ENCODE data around the gene DCT.

Gene DCT

DNA sequence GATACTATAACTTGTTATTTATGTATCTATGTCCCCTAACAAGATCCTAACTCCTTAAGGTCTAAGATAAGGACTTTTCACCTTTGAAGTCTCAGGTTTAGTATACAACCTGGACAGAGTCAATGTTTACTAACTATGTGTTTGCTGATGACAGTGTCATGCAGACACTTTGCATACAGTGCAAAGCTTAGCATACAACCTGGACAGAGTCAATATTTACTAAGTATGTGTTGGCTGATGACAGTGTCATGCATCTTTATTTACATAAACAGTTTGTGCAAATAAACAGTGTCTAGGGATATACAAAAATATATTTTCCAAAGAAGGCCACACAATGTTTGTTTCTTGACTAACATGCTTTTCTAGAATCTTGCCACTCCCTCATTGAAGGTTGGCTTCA is 34.7 kb downstream of the DCT start:
- no peak for DNase-seq

DNA sequence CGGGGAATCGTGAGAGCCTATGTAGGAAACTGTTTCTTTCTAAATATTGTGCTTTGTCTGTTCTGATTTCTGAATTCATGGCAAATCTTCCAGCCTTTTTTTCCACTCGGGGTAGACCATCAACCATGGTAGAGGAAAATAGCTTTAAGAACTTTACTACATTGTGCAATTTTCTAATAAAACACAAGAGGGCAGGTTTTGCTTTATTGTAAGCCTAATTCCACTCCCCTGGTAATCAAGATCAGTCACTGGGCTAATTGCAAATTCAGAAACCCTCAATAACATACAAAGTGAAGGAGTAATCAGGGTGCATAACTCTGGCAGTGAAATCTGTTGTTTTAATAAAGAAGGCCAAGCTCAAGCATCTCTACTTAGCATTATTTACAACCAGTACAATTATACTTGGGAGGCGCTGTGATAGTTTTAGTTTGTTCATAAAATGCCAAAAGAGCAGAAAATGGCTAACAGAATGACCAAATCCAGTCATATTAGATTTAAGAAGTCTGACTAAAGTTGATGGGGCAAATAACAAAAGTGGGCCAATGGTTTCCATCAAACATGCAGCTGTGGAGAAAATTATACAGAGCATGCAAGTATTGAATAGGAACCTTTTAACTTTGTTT is 43.8 kb downstream of the DCT start:
- peak; percentile 32 for DNase-seq

GRCh38 chr13:94433055-94433961 is 46.2 kb downstream of the DCT start:
- DNase-seq = no peak

GRCh38 chr13:94431987-94432386 is 47.5 kb downstream of the DCT start:
- DNase-seq = no peak

- DNase-seq = no peak
Observed at GRCh38 chr13:94431574-94431973, 47.9 kb downstream of the DCT start.

DNA sequence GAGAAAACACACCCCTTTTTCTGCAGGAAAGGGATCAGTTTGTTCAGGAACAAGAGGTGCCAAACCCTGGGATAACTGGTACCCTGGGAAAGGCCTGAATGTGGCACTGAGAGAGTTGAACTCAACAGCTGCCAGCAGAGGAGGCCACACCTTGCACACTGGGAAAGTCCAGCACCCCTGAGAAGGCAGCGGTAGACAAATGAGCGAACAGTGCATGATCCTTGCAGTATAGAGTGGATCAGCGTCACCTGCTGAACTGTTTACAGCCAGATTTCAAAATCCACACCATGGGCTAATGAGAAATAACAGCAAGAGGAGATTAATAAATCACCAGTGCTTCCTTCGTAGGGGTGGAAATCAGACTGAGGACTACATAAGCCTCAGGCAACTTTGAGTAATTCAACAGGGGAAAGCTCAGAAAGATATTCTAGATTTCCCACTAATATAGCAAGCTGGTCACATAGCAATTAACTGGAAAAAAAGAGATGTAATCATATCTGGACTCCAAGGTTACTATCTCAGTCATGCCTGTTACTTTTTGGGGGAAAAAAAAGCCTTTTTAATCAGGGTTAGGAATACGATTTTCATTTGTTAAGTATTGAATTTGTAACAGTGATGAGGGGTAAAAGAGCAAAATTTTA is 52.0 kb downstream of the DCT start:
- DNase-seq = no peak

- no peak for DNase-seq
Observed at GRCh38 chr13:94419925-94420305, 59.6 kb downstream of the DCT start.

DNA sequence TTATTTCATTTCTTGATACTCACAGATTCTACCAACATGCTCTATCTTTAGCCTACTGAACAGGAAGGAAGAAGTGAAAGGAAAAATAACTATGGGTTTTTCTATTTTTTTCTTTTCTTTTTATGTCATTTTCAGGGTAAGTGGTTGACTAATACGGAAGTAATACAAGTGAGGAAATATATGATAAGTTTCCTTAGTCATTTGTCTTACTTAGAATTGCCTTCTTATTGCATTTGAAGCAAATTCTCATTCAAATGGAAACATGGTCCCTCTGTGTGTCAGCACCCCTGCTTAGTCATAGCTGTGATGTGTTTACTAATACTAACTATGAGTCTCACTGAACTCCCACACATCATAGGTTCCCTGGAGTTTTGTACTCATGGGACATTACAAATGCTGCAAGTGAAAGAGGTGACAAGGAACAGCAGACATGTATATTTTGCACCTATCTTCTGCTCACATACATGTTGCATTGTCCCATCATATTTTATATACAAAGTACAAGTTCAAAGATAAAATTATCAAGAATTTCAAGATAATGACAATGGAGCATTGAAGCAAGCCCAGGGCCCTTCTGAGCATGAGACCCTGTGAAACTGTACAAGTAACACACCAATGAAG is 60.1 kb downstream of the DCT start:
- no peak for DNase-seq

DNA sequence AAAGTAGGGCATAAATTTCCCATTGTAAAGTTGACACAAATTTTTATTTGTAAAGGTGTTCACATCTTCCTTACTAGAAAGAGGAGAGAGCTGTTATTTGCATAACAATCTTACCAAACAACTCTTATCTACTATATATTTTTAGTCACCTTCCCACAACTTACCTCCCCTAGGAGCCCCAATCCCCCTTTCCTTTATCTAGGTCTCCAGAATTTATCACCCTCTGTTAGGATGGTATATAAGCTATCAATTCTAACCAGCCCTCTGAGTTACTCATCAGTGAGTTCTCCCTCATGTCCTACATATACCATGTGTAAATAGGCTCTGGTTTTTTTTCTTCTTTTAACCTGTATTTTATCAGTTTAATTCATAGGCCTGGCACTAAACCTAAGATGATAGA is 62.2 kb downstream of the DCT start:
- DNase-seq = no peak

- no peak for DNase-seq
Observed at GRCh38 chr13:94416454-94417080, 62.9 kb downstream of the DCT start.

GRCh38 chr13:94415500-94416237 is 63.8 kb downstream of the DCT start:
- DNase-seq = no peak

DNA sequence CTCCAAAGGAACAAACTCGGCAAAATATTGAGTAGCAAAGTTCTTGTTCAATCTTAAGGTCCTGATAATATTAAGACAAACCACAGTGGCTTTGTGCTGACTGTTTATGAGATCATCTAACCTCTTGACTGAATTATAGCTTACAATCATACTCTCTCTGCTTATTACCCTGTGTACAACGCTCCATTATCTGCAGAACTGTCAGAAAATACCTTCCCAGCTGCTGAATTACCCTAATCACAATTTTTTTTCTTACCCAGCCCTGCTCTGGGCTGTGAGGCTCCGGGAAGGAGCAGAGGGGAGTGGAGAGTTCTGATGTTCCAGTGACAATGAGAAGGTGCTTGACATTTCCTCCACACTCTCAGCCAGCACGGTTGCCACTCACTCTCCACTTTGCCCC is 64.8 kb downstream of the DCT start:
- DNase-seq = no peak

- DNase-seq = no peak
Observed at GRCh38 chr13:94414141-94414540, 65.3 kb downstream of the DCT start.

- DNase-seq = no peak
Observed at GRCh38 chr13:94413598-94413944, 65.9 kb downstream of the DCT start.

- no peak for DNase-seq
Observed at GRCh38 chr13:94412870-94413597, 66.4 kb downstream of the DCT start.

- DNase-seq = no peak
Observed at GRCh38 chr13:94411747-94412146, 67.7 kb downstream of the DCT start.

DNA sequence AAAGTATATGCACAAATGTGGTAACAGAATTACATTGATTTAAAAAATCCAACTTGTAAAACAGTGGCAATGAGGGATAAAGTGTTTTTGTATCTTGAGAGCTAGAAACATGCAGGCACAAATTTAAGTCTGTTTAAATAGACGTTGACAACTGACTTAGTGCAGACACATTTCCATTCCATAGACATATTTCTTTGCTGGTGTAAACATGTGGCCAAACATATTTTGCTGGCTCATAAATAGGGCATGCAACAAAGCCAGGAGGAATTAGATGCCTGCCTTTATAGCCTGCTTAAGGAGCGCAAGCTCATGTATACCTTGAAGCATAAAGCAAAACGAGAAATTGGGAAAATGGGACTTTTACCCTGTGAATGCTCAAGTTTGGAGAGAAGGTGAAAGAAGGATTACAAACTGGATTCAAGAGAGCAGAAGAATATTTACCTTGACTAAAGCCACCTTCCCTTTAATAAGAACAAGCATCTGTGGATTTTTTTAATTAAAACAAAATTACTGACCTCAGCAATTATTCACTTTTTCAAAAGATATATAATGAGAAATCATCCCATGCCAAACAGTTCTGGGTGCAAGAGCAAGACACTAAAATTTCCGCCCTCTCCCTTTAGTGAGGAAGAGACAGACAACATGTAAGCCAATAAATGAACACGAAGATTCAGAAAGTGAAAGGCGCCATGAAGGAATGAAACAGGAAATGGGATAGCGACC is 71.0 kb downstream of the DCT start:
- DNase-seq = no peak

DNA sequence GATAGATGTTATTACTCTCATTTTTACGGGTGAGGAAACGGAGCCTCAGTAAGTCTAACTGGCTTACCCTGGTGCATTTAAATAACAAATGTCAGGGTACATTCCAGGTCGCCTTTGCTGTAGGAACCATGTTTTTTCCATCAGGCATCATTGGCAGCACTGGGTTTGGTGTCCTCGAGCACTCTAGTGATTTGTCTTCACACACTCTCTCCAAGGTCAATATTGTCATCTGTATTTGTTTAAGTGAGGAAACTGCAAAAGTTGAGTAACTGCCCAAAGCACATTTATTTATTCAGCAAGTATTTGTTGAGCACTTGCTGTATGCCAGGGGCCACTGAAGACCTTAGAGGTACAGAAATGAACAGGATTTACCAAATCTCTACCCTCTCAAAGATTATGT is 78.6 kb downstream of the DCT start:
- DNase-seq = no peak

DNA sequence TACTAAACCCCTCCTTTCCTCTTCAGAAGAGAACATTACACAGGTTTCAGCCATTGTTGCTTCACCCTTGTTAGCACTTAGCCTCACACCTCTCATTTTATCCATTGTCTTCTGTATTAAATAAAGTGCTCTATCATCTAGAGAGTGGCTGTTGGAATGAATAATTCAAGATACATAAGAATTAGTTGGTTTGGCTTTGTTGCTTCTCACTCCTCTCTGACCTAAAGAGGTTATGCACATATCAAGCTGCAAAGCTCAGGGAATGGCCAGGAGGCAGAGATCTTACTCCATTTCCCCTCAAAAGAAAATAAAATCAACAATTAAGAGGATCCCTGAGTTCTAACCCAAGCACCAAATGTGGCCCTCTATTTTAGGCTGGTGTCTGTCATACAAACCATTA is 79.7 kb downstream of the DCT start:
- no peak for DNase-seq

DNA sequence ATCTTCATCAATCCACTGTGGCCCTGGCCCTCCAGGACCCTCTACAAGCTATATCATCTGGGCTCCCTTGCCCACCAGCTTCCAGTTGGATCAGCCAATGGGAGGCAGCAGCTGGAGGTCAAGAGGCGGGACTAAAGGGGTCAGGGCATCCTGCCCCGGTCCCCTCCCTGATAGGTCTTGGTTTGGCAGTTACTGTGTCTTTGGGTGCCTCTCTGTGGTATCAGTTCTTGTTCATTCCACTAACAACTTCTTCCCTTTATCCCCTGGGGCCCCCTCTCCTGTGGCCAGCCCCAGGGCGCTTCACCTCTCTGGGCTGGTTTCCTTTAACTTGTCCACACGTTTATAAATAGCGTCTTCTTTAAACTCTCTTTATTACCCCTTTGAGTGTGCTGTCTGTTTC is 83.6 kb downstream of the DCT start:
- no peak for DNase-seq

GRCh38 chr13:94394723-94395122 is 84.8 kb downstream of the DCT start:
- DNase-seq = no peak

Measured in central memory CD4-positive, alpha-beta T cell (primary cell).